ENCODE measurements around the gene ATP1B1.

ATP1B1 gene

GRCh38 chr1:169130683-169131082 is 24.2 kb downstream of the ATP1B1 start:
- no peak for TF ChIP-seq SIN3A (IDR thresholded peaks at IDR 0.05; ENCODE audit: borderline replicate concordance, insufficient read depth, low read length)
- no peak for TF ChIP-seq FOXP2 (optimal IDR thresholded peaks at IDR 0.05; ENCODE audit: borderline replicate concordance, extremely low read depth, extremely low read length, insufficient read depth)
- TF ChIP-seq, protein P1, sequence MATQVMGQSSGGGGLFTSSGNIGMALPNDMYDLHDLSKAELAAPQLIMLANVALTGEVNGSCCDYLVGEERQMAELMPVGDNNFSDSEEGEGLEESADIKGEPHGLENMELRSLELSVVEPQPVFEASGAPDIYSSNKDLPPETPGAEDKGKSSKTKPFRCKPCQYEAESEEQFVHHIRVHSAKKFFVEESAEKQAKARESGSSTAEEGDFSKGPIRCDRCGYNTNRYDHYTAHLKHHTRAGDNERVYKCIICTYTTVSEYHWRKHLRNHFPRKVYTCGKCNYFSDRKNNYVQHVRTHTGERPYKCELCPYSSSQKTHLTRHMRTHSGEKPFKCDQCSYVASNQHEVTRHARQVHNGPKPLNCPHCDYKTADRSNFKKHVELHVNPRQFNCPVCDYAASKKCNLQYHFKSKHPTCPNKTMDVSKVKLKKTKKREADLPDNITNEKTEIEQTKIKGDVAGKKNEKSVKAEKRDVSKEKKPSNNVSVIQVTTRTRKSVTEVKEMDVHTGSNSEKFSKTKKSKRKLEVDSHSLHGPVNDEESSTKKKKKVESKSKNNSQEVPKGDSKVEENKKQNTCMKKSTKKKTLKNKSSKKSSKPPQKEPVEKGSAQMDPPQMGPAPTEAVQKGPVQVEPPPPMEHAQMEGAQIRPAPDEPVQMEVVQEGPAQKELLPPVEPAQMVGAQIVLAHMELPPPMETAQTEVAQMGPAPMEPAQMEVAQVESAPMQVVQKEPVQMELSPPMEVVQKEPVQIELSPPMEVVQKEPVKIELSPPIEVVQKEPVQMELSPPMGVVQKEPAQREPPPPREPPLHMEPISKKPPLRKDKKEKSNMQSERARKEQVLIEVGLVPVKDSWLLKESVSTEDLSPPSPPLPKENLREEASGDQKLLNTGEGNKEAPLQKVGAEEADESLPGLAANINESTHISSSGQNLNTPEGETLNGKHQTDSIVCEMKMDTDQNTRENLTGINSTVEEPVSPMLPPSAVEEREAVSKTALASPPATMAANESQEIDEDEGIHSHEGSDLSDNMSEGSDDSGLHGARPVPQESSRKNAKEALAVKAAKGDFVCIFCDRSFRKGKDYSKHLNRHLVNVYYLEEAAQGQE (IDR thresholded peaks at IDR 0.05; ENCODE audit: insufficient read depth in 1 of 2, low read depth in 2 of 2, low read length in 2 of 2), result no peak
- no peak for TF ChIP-seq POLR2AphosphoS5 (IDR thresholded peaks at IDR 0.05; ENCODE audit: low read depth, low read length)
- TF ChIP-seq TAF1 (IDR thresholded peaks at IDR 0.05; ENCODE audit: borderline replicate concordance, insufficient read depth, low read length), result no peak

GRCh38 chr1:169132512-169133227 is 26.2 kb downstream of the ATP1B1 start:
- no peak for TF ChIP-seq TAF1 (IDR thresholded peaks at IDR 0.05; ENCODE audit: borderline replicate concordance, insufficient read depth, low read length)
- no peak for TF ChIP-seq SIN3A (IDR thresholded peaks at IDR 0.05; ENCODE audit: borderline replicate concordance, insufficient read depth, low read length)
- TF ChIP-seq, protein P1 (IDR thresholded peaks at IDR 0.05; ENCODE audit: insufficient read depth in 1 of 2, low read depth in 2 of 2, low read length in 2 of 2), result no peak
- TF ChIP-seq FOXP2 (optimal IDR thresholded peaks at IDR 0.05; ENCODE audit: borderline replicate concordance, extremely low read depth, extremely low read length, insufficient read depth), result no peak
- TF ChIP-seq POLR2AphosphoS5 (IDR thresholded peaks at IDR 0.05; ENCODE audit: low read depth, low read length), result no peak

DNA sequence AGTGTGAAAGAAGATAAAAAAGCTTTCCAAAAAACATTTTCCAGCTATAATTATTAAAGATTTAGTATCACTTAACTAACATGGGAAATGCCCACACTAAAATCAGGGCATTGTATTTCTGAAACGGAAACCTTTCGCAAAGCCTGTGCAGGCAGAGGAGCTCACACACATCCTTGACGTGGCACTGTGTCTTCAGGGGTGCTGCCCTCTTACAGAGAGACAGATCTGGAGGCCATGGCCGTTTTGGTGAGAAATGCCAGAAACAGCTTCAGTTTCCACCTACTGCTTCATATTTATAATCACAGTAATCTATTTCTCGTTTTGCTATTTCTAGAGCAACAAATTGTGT is 26.7 kb downstream of the ATP1B1 start:
- TF ChIP-seq POLR2AphosphoS5 (IDR thresholded peaks at IDR 0.05; ENCODE audit: low read depth, low read length) (no peak), TAF1 (IDR thresholded peaks at IDR 0.05; ENCODE audit: borderline replicate concordance, insufficient read depth, low read length) (no peak), SIN3A (IDR thresholded peaks at IDR 0.05; ENCODE audit: borderline replicate concordance, insufficient read depth, low read length) (no peak), FOXP2 (optimal IDR thresholded peaks at IDR 0.05; ENCODE audit: borderline replicate concordance, extremely low read depth, extremely low read length, insufficient read depth) (no peak)
- TF ChIP-seq, protein P1 (IDR thresholded peaks at IDR 0.05; ENCODE audit: insufficient read depth in 1 of 2, low read depth in 2 of 2, low read length in 2 of 2), result no peak

GRCh38 chr1:169133801-169134502 is 27.5 kb downstream of the ATP1B1 start:
- TF ChIP-seq SIN3A (IDR thresholded peaks at IDR 0.05; ENCODE audit: borderline replicate concordance, insufficient read depth, low read length), result no peak
- TF ChIP-seq FOXP2 (optimal IDR thresholded peaks at IDR 0.05; ENCODE audit: borderline replicate concordance, extremely low read depth, extremely low read length, insufficient read depth), result no peak
- TF ChIP-seq, protein P1 (IDR thresholded peaks at IDR 0.05; ENCODE audit: insufficient read depth in 1 of 2, low read depth in 2 of 2, low read length in 2 of 2), result no peak
- TF ChIP-seq POLR2AphosphoS5 (IDR thresholded peaks at IDR 0.05; ENCODE audit: low read depth, low read length), result no peak
- TF ChIP-seq TAF1 (IDR thresholded peaks at IDR 0.05; ENCODE audit: borderline replicate concordance, insufficient read depth, low read length), result no peak

All from PFSK-1 (cell line).